HEK293 (cell line): ENCODE measurements around the gene KIF7.

Experiments
- CTCF ChIA-PET: fragments of 350-600 bp; formaldehyde crosslinking; extraction: SDS; loops from one replicate; lab custom pipeline; 2021; ENCODE audit warnings: antibody characterized with exemption; lab: Yijun Ruan, JAX
- POLR2A ChIA-PET: fragments of 300-600 bp; formaldehyde crosslinking; extraction: SDS; loops from one replicate; lab custom pipeline; 2020; ENCODE audit warnings: antibody characterized with exemption, inconsistent platforms; lab: Yijun Ruan, JAX
- H3K27ac ChIP-seq: fragments of 200-500 bp; sonication (Bioruptor generic); 2 replicates; pipeline ENCODE4 v1.5.1; 2014; ENCODE audit warnings: low read depth, low read length, control low read depth, inconsistent platforms; ENCODE audit errors: extremely low read depth
- H3K36me3 ChIP-seq, 2 experiments: fragments of 200-500 bp in 1 of 2; sonication (Bioruptor generic) in 1 of 2; 1 replicate in 1 of 2; 2 replicates in 1 of 2; pipeline ENCODE4 v1.5.1; 2014 to 2017; ENCODE audit warnings: inconsistent platforms in 2 of 2, low read length in 2 of 2; ENCODE audit not compliant: control insufficient read depth in 2 of 2, insufficient read depth in 1 of 2
- H3K4me1 ChIP-seq: fragments of 200-500 bp; sonication (Bioruptor generic); 2 replicates; pipeline ENCODE4 v1.5.1; 2014; ENCODE audit warnings: mild to moderate bottlenecking, low read length, inconsistent platforms; ENCODE audit not compliant: control insufficient read depth, insufficient read depth
- H3K4me3 ChIP-seq: 2 replicates; pipeline ENCODE4 v1.5.1; 2011; ENCODE audit warnings: low read depth, mild to moderate bottlenecking, control low read depth, low read length, moderate library complexity
- H3K9me3 ChIP-seq: fragments of 200-500 bp; sonication (Bioruptor generic); 2 replicates; pipeline ENCODE4 v1.5.1; 2014; ENCODE audit warnings: low read depth, low read length, inconsistent platforms; ENCODE audit not compliant: control insufficient read depth, insufficient read depth
- FEZF1 ChIP-seq: fragments of 450-650 bp; formaldehyde crosslinking; IDR thresholded peaks from 2 replicates; pipeline ENCODE4 v1.5.1; 2016; ENCODE audit warnings: missing biosample characterization, missing genetic modification characterization
- GLI2 ChIP-seq: fragments of 450-650 bp; formaldehyde crosslinking; IDR thresholded peaks from 2 replicates; pipeline ENCODE4; 2017; ENCODE audit warnings: missing biosample characterization, missing genetic modification characterization, low read depth, borderline replicate concordance
- GLIS1 ChIP-seq: fragments of 450-650 bp; formaldehyde crosslinking; IDR thresholded peaks from 2 replicates; pipeline ENCODE4 v1.5.1; 2016; ENCODE audit warnings: missing biosample characterization, missing genetic modification characterization
- KLF16 ChIP-seq: fragments of 450-650 bp; formaldehyde crosslinking; IDR thresholded peaks from 2 replicates; pipeline ENCODE4 v1.5.1; 2017; ENCODE audit warnings: missing biosample characterization, missing genetic modification characterization
- ZBTB7A ChIP-seq: fragments of 450-650 bp; formaldehyde crosslinking; IDR thresholded peaks from 2 replicates; pipeline ENCODE4 v1.5.1; 2016; ENCODE audit warnings: low read depth, missing biosample characterization, missing genetic modification characterization
- ZFP37 ChIP-seq: fragments of 450-650 bp; formaldehyde crosslinking; IDR thresholded peaks from 2 replicates; pipeline ENCODE4 v1.5.1; 2016; ENCODE audit warnings: missing biosample characterization, missing genetic modification characterization
- ZNF138 ChIP-seq: fragments of 450-650 bp; formaldehyde crosslinking; IDR thresholded peaks from 2 replicates; pipeline ENCODE4 v1.5.1; 2016; ENCODE audit warnings: missing biosample characterization, missing genetic modification characterization, borderline replicate concordance
- ZNF140 ChIP-seq: fragments of 450-650 bp; formaldehyde crosslinking; IDR thresholded peaks from 2 replicates; pipeline ENCODE4 v1.5.1; 2016; ENCODE audit warnings: missing biosample characterization, missing genetic modification characterization
- ZNF169 ChIP-seq: fragments of 450-650 bp; formaldehyde crosslinking; IDR thresholded peaks from 2 replicates; pipeline ENCODE4 v1.5.1; 2016; ENCODE audit warnings: missing biosample characterization, missing genetic modification characterization
- ZNF266 ChIP-seq: fragments of 450-650 bp; formaldehyde crosslinking; IDR thresholded peaks from 2 replicates; pipeline ENCODE4 v1.5.1; 2016; ENCODE audit warnings: missing biosample characterization, missing genetic modification characterization, low read depth
- ZNF677 ChIP-seq: fragments of 450-650 bp; IDR thresholded peaks from 2 replicates; pipeline ENCODE4 v1.5.0; 2018; ENCODE audit warnings: missing biosample characterization, mild to moderate bottlenecking, missing genetic modification characterization, moderate library complexity
- TF ChIP-seq, protein P1 (sequence below): fragments of 450-650 bp; formaldehyde crosslinking; optimal IDR thresholded peaks from 2 replicates; pipeline ENCODE3; 2016; ENCODE audit warnings: missing biosample characterization, mild to moderate bottlenecking, missing genetic modification characterization
- TF ChIP-seq, protein P2 (sequence below): fragments of 450-650 bp; formaldehyde crosslinking; IDR thresholded peaks from 2 replicates; pipeline ENCODE4 v1.5.1; 2016; ENCODE audit warnings: missing biosample characterization, missing genetic modification characterization
- TF ChIP-seq, protein P3 (sequence below): fragments of 450-650 bp; formaldehyde crosslinking; IDR thresholded peaks from 2 replicates; pipeline ENCODE4 v1.5.1; 2016; ENCODE audit warnings: missing biosample characterization, missing genetic modification characterization
- TF ChIP-seq, protein P4 (sequence below): fragments of 450-650 bp; formaldehyde crosslinking; IDR thresholded peaks from 2 replicates; pipeline ENCODE4 v1.5.1; 2017; ENCODE audit warnings: missing biosample characterization, missing genetic modification characterization
- TF ChIP-seq, protein P5 (sequence below): fragments of 450-650 bp; formaldehyde crosslinking; IDR thresholded peaks from 2 replicates; pipeline ENCODE4 v1.5.1; 2016; ENCODE audit warnings: missing biosample characterization, missing genetic modification characterization
- TF ChIP-seq, protein P6 (sequence below): fragments of 450-650 bp; formaldehyde crosslinking; IDR thresholded peaks from 2 replicates; pipeline ENCODE4 v1.5.1; 2016; ENCODE audit warnings: missing biosample characterization, missing genetic modification characterization
- TF ChIP-seq, protein P7 (sequence below): fragments of 450-650 bp; formaldehyde crosslinking; IDR thresholded peaks from 2 replicates; pipeline ENCODE4 v1.5.1; 2016; ENCODE audit warnings: missing biosample characterization, missing genetic modification characterization

The KIF7 gene

DNA sequence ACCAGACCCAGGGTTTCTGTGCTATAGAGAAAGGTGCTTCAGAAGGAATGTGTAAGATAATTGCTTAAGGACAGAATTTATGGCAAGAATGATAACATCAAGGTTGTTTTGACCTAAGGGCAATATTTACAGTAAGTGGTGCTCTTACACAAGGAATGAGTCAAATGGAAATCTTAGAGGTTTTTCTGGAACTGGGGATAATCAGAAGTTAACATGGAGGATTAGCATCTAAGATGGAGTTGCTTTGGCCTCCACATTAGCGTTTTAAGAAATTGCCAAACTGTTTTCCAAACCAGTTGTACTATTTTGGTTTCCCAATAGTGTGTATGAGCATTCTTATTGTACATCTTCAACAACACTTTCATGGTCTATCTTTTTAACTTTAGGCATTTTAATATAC lies 38.4 kb upstream of the KIF7 start (continued):
- TF ChIP-seq, protein P1, sequence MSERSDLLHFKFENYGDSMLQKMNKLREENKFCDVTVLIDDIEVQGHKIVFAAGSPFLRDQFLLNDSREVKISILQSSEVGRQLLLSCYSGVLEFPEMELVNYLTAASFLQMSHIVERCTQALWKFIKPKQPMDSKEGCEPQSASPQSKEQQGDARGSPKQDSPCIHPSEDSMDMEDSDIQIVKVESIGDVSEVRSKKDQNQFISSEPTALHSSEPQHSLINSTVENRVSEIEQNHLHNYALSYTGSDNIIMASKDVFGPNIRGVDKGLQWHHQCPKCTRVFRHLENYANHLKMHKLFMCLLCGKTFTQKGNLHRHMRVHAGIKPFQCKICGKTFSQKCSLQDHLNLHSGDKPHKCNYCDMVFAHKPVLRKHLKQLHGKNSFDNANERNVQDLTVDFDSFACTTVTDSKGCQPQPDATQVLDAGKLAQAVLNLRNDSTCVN (tag by site-specific recombination): no peak
- no peak for TF ChIP-seq GLI2 (tag by site-specific recombination)
- no peak for TF ChIP-seq ZBTB7A
- TF ChIP-seq FEZF1 (tag by site-specific recombination): no peak

DNA sequence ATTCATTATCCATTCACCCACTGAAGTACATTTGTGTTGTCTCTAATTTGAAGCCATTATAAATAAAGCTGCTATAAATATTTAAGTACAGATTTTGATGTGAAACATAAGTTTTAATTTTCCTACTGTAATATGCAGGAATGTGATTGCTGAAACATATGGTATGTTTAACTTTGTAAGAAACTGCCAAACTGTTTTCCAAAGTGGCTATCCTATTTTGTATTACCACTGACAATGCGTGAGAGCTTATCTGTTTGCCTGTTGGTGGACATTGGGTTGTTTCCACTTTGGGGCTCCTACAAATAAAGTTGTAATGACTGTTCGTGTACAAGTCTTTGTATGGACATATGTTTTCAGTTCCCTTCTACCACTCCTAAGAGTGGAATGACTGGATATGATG lies 37.8 kb upstream of the KIF7 start:
- no peaks in the 10 kb centered on the region for H3K4me1 ChIP-seq
- H3K27ac ChIP-seq: no peak overlapping the region
- no peak overlapping the region for H3K4me3 ChIP-seq
- H3K9me3 ChIP-seq: no peaks in the 10 kb centered on the region
- ChIA-PET POLR2A (no interaction called here), CTCF (interaction anchor here (0.6 kb wide), 1 partner anchor 136 kb away, joined by 3 read pairs; no protein-coding TSS in a partner anchor)
- no peaks in the 10 kb centered on the region; a peak in 1 of 3 replicates for H3K36me3 ChIP-seq
- TF ChIP-seq, protein P2, sequence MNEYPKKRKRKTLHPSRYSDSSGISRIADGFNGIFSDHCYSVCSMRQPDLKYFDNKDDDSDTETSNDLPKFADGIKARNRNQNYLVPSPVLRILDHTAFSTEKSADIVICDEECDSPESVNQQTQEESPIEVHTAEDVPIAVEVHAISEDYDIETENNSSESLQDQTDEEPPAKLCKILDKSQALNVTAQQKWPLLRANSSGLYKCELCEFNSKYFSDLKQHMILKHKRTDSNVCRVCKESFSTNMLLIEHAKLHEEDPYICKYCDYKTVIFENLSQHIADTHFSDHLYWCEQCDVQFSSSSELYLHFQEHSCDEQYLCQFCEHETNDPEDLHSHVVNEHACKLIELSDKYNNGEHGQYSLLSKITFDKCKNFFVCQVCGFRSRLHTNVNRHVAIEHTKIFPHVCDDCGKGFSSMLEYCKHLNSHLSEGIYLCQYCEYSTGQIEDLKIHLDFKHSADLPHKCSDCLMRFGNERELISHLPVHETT (tag by site-specific recombination): no peak
- TF ChIP-seq KLF16 (tag by site-specific recombination) (no peak), ZNF169 (tag by site-specific recombination) (no peak), GLIS1 (no peak), ZFP37 (tag by site-specific recombination) (no peak), ZNF677 (tag by site-specific recombination) (no peak)
- TF ChIP-seq, protein P3, sequence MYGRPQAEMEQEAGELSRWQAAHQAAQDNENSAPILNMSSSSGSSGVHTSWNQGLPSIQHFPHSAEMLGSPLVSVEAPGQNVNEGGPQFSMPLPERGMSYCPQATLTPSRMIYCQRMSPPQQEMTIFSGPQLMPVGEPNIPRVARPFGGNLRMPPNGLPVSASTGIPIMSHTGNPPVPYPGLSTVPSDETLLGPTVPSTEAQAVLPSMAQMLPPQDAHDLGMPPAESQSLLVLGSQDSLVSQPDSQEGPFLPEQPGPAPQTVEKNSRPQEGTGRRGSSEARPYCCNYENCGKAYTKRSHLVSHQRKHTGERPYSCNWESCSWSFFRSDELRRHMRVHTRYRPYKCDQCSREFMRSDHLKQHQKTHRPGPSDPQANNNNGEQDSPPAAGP (tag by site-specific recombination): no peak
- TF ChIP-seq, protein P4, sequence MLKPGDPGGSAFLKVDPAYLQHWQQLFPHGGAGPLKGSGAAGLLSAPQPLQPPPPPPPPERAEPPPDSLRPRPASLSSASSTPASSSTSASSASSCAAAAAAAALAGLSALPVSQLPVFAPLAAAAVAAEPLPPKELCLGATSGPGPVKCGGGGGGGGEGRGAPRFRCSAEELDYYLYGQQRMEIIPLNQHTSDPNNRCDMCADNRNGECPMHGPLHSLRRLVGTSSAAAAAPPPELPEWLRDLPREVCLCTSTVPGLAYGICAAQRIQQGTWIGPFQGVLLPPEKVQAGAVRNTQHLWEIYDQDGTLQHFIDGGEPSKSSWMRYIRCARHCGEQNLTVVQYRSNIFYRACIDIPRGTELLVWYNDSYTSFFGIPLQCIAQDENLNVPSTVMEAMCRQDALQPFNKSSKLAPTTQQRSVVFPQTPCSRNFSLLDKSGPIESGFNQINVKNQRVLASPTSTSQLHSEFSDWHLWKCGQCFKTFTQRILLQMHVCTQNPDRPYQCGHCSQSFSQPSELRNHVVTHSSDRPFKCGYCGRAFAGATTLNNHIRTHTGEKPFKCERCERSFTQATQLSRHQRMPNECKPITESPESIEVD: no peak

DNA sequence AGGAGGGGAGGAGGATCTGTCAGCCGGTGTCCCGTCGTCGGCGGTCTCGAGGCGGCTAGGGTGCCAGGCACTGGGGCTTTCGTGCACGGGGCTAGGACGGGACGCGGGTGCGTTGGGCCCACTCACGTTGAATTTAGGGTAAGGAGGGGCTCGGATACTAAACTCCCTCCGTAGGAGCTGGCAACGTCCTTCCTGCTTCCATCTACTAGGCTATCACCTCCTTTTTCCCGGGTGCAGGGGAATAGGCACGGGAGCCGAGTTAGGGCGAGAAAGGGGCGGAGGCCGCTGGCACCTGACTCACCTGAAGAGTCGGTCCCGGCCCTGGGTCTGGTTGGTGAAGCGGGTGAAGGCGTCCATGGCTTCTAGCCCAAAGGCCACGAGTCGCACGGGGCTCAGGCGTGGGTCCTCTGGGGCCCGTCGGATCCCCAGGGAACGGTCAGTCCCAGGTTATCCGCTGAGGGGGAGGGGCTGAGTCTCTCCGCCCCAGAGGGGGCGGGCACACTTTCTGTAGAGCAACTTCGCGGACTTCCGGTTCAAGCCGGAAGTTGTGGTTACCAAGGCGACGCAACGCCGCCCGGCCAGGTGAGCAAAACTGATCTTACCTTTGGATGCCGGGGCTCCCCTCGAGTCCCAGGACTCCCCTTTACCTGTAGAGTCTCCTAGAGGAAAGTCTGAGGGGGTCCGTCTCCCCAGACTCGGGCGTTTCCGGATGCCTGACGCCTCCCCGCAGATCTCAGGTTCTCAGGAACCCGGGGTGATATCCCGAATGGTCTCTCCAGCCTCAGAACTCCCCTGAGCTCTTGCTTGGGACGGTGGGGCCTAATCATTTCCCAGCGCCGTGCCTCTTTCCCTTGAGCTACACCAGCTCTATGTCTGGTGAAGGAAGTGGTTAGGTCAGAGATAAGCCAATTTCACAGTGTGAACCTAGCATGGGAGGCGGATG lies 35.3 kb upstream of the KIF7 start, which contains the start of the genes PEX11A and WDR93:
PEX11A (minus strand) TSS at position 479 of the 943 bp plus-strand sequence; CDS start at position 357, 122 bp downstream.
WDR93 (plus strand) TSS at position 536 of the 943 bp plus-strand sequence. CDS start 10,936 bp downstream, outside the sequence.
- ChIA-PET POLR2A (interaction anchor here (1.1 kb wide), 1 partner anchor 9 kb away, joined by 3 read pairs; no protein-coding TSS in a partner anchor), CTCF (interaction anchor here (0.6 to 1.2 kb wide), 3 partner anchors 9 to 493 kb away, joined by 3 to 6 read pairs (median 4); no protein-coding TSS in a partner anchor)
- peaks cover 0 to 8% of the 10 kb centered on the region in 2 experiments; a peak in 2 of 3 replicates for H3K36me3 ChIP-seq
- H3K9me3 ChIP-seq: no peaks in the 10 kb centered on the region
- peak within 1 kb of the TSS; percentile 91 for H3K4me3 ChIP-seq
- H3K4me1 ChIP-seq: no peaks in the 10 kb centered on the region
- H3K27ac ChIP-seq: peak within 1 kb of the TSS; percentile 58; the same call in 1 of the 2 replicates
- TF ChIP-seq, protein P5, sequence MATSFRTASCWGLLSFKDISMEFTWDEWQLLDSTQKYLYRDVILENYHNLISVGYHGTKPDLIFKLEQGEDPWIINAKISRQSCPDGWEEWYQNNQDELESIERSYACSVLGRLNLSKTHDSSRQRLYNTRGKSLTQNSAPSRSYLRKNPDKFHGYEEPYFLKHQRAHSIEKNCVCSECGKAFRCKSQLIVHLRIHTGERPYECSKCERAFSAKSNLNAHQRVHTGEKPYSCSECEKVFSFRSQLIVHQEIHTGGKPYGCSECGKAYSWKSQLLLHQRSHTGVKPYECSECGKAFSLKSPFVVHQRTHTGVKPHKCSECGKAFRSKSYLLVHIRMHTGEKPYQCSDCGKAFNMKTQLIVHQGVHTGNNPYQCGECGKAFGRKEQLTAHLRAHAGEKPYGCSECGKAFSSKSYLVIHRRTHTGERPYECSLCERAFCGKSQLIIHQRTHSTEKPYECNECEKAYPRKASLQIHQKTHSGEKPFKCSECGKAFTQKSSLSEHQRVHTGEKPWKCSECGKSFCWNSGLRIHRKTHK (tag by site-specific recombination): no peak
- no peak for TF ChIP-seq ZNF138 (tag by site-specific recombination)
- TF ChIP-seq, protein P6, sequence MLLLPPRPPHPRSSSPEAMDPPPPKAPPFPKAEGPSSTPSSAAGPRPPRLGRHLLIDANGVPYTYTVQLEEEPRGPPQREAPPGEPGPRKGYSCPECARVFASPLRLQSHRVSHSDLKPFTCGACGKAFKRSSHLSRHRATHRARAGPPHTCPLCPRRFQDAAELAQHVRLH: 0 out of 2 replicates have a peak, but pooled peaks have one; percentile 40
- TF ChIP-seq, protein P7, sequence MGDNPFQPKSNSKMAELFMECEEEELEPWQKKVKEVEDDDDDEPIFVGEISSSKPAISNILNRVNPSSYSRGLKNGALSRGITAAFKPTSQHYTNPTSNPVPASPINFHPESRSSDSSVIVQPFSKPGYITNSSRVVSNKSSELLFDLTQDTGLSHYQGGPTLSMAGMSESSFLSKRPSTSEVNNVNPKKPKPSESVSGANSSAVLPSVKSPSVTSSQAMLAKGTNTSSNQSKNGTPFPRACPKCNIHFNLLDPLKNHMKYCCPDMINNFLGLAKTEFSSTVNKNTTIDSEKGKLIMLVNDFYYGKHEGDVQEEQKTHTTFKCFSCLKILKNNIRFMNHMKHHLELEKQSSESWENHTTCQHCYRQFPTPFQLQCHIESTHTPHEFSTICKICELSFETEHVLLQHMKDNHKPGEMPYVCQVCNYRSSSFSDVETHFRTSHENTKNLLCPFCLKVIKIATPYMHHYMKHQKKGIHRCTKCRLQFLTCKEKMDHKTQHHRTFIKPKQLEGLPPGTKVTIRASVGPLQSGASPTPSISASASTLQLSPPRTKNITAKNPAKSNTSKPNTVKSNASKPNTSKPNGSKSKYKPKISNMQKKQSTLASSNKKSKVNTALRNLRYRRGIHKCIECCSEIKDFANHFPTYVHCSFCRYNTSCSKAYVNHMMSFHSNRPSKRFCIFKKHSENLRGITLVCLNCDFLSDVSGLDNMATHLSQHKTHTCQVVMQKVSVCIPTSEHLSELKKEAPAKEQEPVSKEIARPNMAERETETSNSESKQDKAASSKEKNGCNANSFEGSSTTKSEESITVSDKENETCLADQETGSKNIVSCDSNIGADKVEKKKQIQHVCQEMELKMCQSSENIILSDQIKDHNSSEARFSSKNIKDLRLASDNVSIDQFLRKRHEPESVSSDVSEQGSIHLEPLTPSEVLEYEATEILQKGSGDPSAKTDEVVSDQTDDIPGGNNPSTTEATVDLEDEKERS (tag by site-specific recombination): no peak
- TF ChIP-seq, protein P4: no peak
- no peak for TF ChIP-seq ZNF266 (tag by site-specific recombination)
- TF ChIP-seq ZNF140 (tag by site-specific recombination): no peak
- TF ChIP-seq KLF16 (tag by site-specific recombination): peak; percentile 62; the same call in 1 of the 2 replicates
